IMR-90 (cell line): ENCODE measurements around the gene OFD1.

Experiments used
- CTCF ChIP-seq: conservative IDR thresholded peaks from 2 replicates; pipeline ENCODE4 v1.5.1; 2012; ENCODE audit warnings: mild to moderate bottlenecking, low read depth, low read length, improper control_type of control experiment
- FOS ChIP-seq: fragments of 150-350 bp; IDR thresholded peaks from 2 replicates; pipeline ENCODE4 v1.6.1; 2016; ENCODE audit warnings: low read depth, low read length
- POLR2A ChIP-seq: IDR thresholded peaks from 2 replicates; pipeline ENCODE4 v1.6.1; 2012; ENCODE audit warnings: mild to moderate bottlenecking, low read depth, low read length
- SMC3 ChIP-seq: fragments of 150-350 bp; IDR thresholded peaks from 2 replicates; pipeline ENCODE4 v1.6.1; 2016; ENCODE audit warnings: low read depth, mild to moderate bottlenecking, antibody characterized with exemption, low read length, moderate library complexity

- no peak for TF ChIP-seq POLR2A
- no peak for TF ChIP-seq FOS
- TF ChIP-seq CTCF: no peak
- TF ChIP-seq SMC3: no peak
These were observed 20.2 kb downstream of the OFD1 start for GRCh38 chrX:13754765-13755164.
